BJ (cell line): ENCODE results near the gene NAALADL2. TPM values are rescaled to one million over a fixed set of nuclear protein-coding genes. Genes with fewer than 3 reads are reported as not detected.
A peak's percentile ranks its signal among the peaks of the same experiment; 100 is the strongest.

Source experiments
- CTCF ChIA-PET: fragments of 350-600 bp; formaldehyde crosslinking; extraction: SDS; loops from one replicate; lab custom pipeline; 2021; ENCODE audit warnings: antibody characterized with exemption, inconsistent platforms; lab: Yijun Ruan, JAX
- POLR2A ChIA-PET: fragments of 300-600 bp; sonication (Branson Sonifier 250); formaldehyde crosslinking; extraction: SDS; loops from one replicate; lab custom pipeline; 2021; ENCODE audit warnings: antibody characterized with exemption; lab: Charles Lee
- DNase-seq: peaks from one replicate; pipeline ENCODE4 v3.0.0-alpha.2; 2011; ENCODE audit warnings: low read depth
- H3K27me3 ChIP-seq: 2 replicates; pipeline ENCODE4 v1.6.0; 2011; ENCODE audit warnings: low read length; ENCODE audit not compliant: control insufficient read depth, insufficient read depth
- H3K36me3 ChIP-seq: 2 replicates; pipeline ENCODE4 v1.5.1; 2011; ENCODE audit warnings: low read length; ENCODE audit not compliant: control insufficient read depth, insufficient read depth
- H3K4me3 ChIP-seq: 2 replicates; pipeline ENCODE4 v1.5.1; 2011; ENCODE audit warnings: low read depth, mild to moderate bottlenecking, control low read depth, low read length
- CTCF ChIP-seq: IDR thresholded peaks from 2 replicates; pipeline ENCODE4 v1.5.1; 2011; ENCODE audit warnings: low read depth, mild to moderate bottlenecking, control low read depth, inconsistent platforms, low read length, moderate library complexity; ENCODE audit not compliant: insufficient read depth
- polyA plus RNA-seq: library from polyadenylated mRNA; depleted of rRNA; stranded (reverse); fragments of >200 nt; gene quantifications from 2 replicates; pipeline ENCODE4 v1.2.3, GENCODE V29; 2011

The NAALADL2 gene
- polyA plus RNA-seq, 1 experiment = 3.6 TPM

DNA sequence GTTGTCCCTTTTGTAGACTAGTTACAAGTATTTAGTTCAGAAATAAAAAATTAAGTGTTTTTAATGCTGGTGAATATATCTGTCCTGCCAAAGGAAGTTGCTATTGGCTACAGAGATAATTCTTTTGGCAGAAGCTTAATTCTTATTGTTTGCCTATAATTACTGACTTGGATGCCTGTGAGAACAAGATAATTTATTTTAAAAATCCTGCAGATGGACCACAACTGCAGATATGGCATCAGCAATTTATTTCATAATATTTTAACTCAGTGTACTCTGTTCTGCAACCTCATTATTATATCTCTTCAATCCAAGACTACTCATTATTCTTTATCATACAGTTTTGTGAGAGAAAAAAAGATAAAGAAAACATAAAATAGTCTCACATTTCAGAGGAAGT lies 789.8 kb downstream of the NAALADL2 start:
- Histone ChIP-seq H3K27me3 (no peaks in the 10 kb centered on the region), H3K4me3 (no peak overlapping the region), H3K36me3 (no peaks in the 10 kb centered on the region)
- DNase-seq = no peak
- POLR2A ChIA-PET = no interaction called here
- no peak for TF ChIP-seq CTCF
- CTCF ChIA-PET = no interaction called here

DNA sequence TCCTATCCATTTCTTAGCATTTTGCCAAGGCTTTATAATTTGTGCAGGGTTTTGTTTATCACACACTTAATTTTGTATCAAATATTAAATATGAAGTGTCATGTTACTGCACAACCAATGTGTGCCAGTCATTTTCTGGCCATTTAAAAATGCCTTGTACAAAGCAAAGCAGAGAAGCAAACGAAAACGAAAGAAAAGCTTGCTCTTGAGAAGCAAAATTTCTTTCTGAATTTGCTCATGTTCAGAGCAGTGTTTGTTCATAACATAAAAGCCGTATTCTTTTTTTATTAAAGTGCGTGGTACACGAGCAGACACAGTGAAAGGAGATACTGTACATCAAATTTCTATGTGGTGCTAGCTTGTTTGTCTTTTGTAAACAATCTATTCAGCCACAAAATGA lies 792.6 kb downstream of the NAALADL2 start:
- Histone ChIP-seq H3K27me3 (no peaks in the 10 kb centered on the region), H3K36me3 (no peaks in the 10 kb centered on the region), H3K4me3 (peak overlapping the region; percentile 23)
- TF ChIP-seq CTCF = no peak
- CTCF ChIA-PET = no interaction called here
- DNase-seq = no peak
- POLR2A ChIA-PET = no interaction called here

- Histone ChIP-seq H3K36me3 (no peaks in the 10 kb centered on the region), H3K27me3 (no peaks in the 10 kb centered on the region), H3K4me3 (no peak overlapping the region)
- TF ChIP-seq CTCF = no peak
- no peak for DNase-seq
- ChIA-PET CTCF (no interaction called here), POLR2A (no interaction called here)
Observed at GRCh38 chr3:175655351-175655750, 796.2 kb downstream of the NAALADL2 start.

- Histone ChIP-seq H3K27me3 (no peaks in the 10 kb centered on the region), H3K36me3 (no peaks in the 10 kb centered on the region), H3K4me3 (no peak overlapping the region)
- POLR2A ChIA-PET = no interaction called here
- TF ChIP-seq CTCF = no peak
- CTCF ChIA-PET = no interaction called here
- DNase-seq = no peak
Observed at GRCh38 chr3:175656461-175656860, 797.3 kb downstream of the NAALADL2 start.

DNA sequence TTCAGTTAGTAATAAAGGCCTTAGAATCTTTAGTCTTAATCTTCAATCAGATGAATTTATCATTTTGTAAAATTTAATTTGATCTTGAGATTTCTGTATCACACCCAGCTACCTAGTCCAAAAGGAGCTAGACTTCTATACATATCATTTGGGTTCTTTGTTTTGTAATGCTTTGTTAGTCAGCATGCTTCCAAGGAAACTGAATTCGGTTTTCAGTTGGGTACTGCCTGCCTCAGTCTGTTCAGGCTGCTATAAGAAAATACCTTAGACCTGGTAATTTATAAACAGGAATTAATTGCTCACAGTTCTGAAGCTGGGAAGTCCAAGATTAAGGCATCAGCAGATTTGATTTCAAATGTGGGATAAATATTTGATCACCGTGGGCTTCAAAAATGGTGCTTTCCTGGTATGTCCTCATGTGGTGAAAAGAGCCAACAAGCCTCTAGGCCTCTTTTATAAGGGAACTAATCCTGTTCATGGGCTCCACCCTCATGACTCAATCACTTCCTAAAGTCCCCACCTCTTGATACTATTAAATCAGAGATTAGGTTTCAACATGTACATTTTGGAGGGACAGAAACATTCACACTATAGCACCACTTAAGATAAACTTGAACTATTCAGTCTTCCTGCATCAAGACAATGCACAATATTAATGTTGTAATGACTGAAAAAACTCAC lies 800.7 kb downstream of the NAALADL2 start:
- POLR2A ChIA-PET = no interaction called here
- no peak for DNase-seq
- CTCF ChIA-PET = no interaction called here
- H3K27me3 ChIP-seq = no peaks in the 10 kb centered on the region
- H3K36me3 ChIP-seq = no peaks in the 10 kb centered on the region
- H3K4me3 ChIP-seq = no peak overlapping the region
- no peak for TF ChIP-seq CTCF
